ENCODE measurements around the gene UGP2. TPM values are rescaled to one million over a fixed set of nuclear protein-coding genes. Genes with fewer than 3 reads are reported as not detected.

UGP2 gene
- total RNA-seq, 5 donors from 2014 or later (not counting 1 experiment from before 2014, with no cell fraction given) = 67.4 to 103 (median 80.1) TPM

GRCh38 chr2:63853527-63854310 is 12.0 kb downstream of the UGP2 start:
- Mint-ChIP-seq H3K4me1 (peaks cover 81 to 91% (median 84%) of the 10 kb centered on the region in 3 donors), H3K9me3 (no peaks in the 10 kb centered on the region), H3K27ac (peak overlapping the region; percentile 91 to 97), H3K36me3 (peaks cover 22% of the 10 kb centered on the region), H3K4me3 (no peak overlapping the region), H3K27me3 (no peaks in the 10 kb centered on the region)
- Histone ChIP-seq H3K27ac (ENCODE audit: low read length) (peak overlapping the region; percentile 90), H3K36me3 (ENCODE audit: control insufficient read depth in 2 of 2, extremely low read depth in 1 of 2, insufficient read depth in 1 of 2, low read length in 1 of 2) (peaks cover 11 to 13% of the 10 kb centered on the region in 2 donors), H3K9me3 (no peaks in the 10 kb centered on the region), H3K4me1 (ENCODE audit: control insufficient read depth in 1 of 2, extremely low read depth in 1 of 2, insufficient read depth in 2 of 2, low read length in 2 of 2) (peaks cover 19 to 23% of the 10 kb centered on the region in 2 experiments), H3K27me3 (replicated peaks in 1 of 2; ENCODE audit: control insufficient read depth in 2 of 2, extremely low read depth in 1 of 2, insufficient read depth in 2 of 2, low read length in 1 of 2) (no peaks in the 10 kb centered on the region), H3K4me3 (ENCODE audit: control insufficient read depth in 1 of 2, extremely low read depth in 1 of 2, low read length in 1 of 2) (no peak overlapping the region)
- ATAC-seq (replicated peaks in 1 of 4) = no peak
- no peak for DNase-seq
- 100% methylated on average over 1 of the region's 4 CpGs for WGBS (ENCODE audit: insufficient coverage)
- ChIA-PET CTCF (interaction anchor here in 1 of 2 donors (0.5 to 1.3 kb wide), 4 partner anchors 8 to 628 kb away, joined by 3 to 6 read pairs (median 4); no protein-coding TSS in a partner anchor), POLR2A (interaction anchor here (0.6 to 1.3 kb wide), 4 partner anchors 9 to 25 kb away, joined by 3 to 8 read pairs (median 6); partner anchors contain the start of gene UGP2 (in 1 of the 2))

GRCh38 chr2:63855418-63856302 is 14.0 kb downstream of the UGP2 start:
- peaks cover 25% of the 10 kb centered on the region for H3K36me3 Mint-ChIP-seq
- DNase-seq = peak in 6 of 35 experiments; percentile 1 to 35 (median 13)
- H3K9me3 ChIP-seq = no peaks in the 10 kb centered on the region
- peaks cover 11 to 26% of the 10 kb centered on the region in 2 donors for H3K36me3 ChIP-seq (ENCODE audit: control insufficient read depth in 2 of 2, extremely low read depth in 1 of 2, insufficient read depth in 1 of 2, low read length in 1 of 2)
- H3K4me1 Mint-ChIP-seq = peaks cover 66 to 75% (median 67%) of the 10 kb centered on the region in 3 donors
- CTCF ChIA-PET = interaction anchor here (0.7 to 2.0 kb wide), 13 partner anchors 9 to 818 kb away, joined by 3 to 15 read pairs (median 3); partner anchors contain the start of genes MDH1 (in 1 of the 2), UGP2 (in 1 of the 2) and WDPCP (in 1 of the 2)
- no peaks in the 10 kb centered on the region for H3K27me3 ChIP-seq (replicated peaks in 1 of 2; ENCODE audit: control insufficient read depth in 2 of 2, extremely low read depth in 1 of 2, insufficient read depth in 2 of 2, low read length in 1 of 2)
- no peak for ATAC-seq (replicated peaks in 1 of 4)
- WGBS (ENCODE audit: insufficient coverage) = 95% methylated on average over 11 of the region's 14 CpGs
- H3K27ac ChIP-seq (ENCODE audit: low read length) = peak overlapping the region; percentile 90
- H3K27ac Mint-ChIP-seq = peak overlapping the region; percentile 93 to 97
- no peaks in the 10 kb centered on the region for H3K9me3 Mint-ChIP-seq
- peak overlapping the region in 1 of 2 donors; percentile 24 for H3K4me3 ChIP-seq (ENCODE audit: control insufficient read depth in 1 of 2, extremely low read depth in 1 of 2, low read length in 1 of 2)
- POLR2A ChIA-PET = interaction anchor here (1.1 to 1.4 kb wide), 3 partner anchors 11 to 14 kb away, joined by 4 to 14 read pairs (median 6); partner anchors contain the start of gene UGP2 (in 1 of the 2)
- peaks cover 19 to 21% of the 10 kb centered on the region in 2 experiments for H3K4me1 ChIP-seq (ENCODE audit: control insufficient read depth in 1 of 2, extremely low read depth in 1 of 2, insufficient read depth in 2 of 2, low read length in 2 of 2)
- H3K27me3 Mint-ChIP-seq = no peaks in the 10 kb centered on the region
- peak overlapping the region; percentile 56 to 66 (median 61) for H3K4me3 Mint-ChIP-seq

GRCh38 chr2:63856303-63856603 is 14.6 kb downstream of the UGP2 start:
- peaks cover 64 to 73% (median 65%) of the 10 kb centered on the region in 3 donors for H3K4me1 Mint-ChIP-seq

GRCh38 chr2:63858291-63858690 is 16.6 kb downstream of the UGP2 start:
- Histone ChIP-seq H3K27ac (ENCODE audit: low read length) (no peak overlapping the region), H3K4me3 (ENCODE audit: control insufficient read depth in 1 of 2, extremely low read depth in 1 of 2, low read length in 1 of 2) (no peak overlapping the region), H3K36me3 (ENCODE audit: control insufficient read depth in 2 of 2, extremely low read depth in 1 of 2, insufficient read depth in 1 of 2, low read length in 1 of 2) (peaks cover 11 to 34% of the 10 kb centered on the region in 2 donors), H3K4me1 (ENCODE audit: control insufficient read depth in 1 of 2, extremely low read depth in 1 of 2, insufficient read depth in 2 of 2, low read length in 2 of 2) (peaks cover 19% of the 10 kb centered on the region in 2 experiments), H3K9me3 (no peaks in the 10 kb centered on the region), H3K27me3 (replicated peaks in 1 of 2; ENCODE audit: control insufficient read depth in 2 of 2, extremely low read depth in 1 of 2, insufficient read depth in 2 of 2, low read length in 1 of 2) (no peaks in the 10 kb centered on the region)
- ATAC-seq (replicated peaks in 1 of 4) = no peak
- no peak for DNase-seq
- no CpG with 5 or more reads among the region's 2 CpGs for WGBS (ENCODE audit: insufficient coverage)
- ChIA-PET POLR2A (interaction anchor here in 1 of 2 donors (0.6 to 1.3 kb wide), 3 partner anchors 14 to 270 kb away, joined by 3 to 4 read pairs (median 4); partner anchors contain the start of genes UGP2 and WDPCP), CTCF (interaction anchor here (0.5 to 5.7 kb wide), 11 partner anchors 16 to 1865 kb away, joined by 3 to 67 read pairs (median 4); partner anchors contain the start of gene UGP2 (in 2 of the 2))
- no peak overlapping the region for H3K4me3 Mint-ChIP-seq
- H3K9me3 Mint-ChIP-seq = no peaks in the 10 kb centered on the region
- no peaks in the 10 kb centered on the region for H3K27me3 Mint-ChIP-seq
- H3K27ac Mint-ChIP-seq = peak overlapping the region in 1 of 2 donors; percentile 21
- H3K4me1 Mint-ChIP-seq = peaks cover 50 to 58% (median 50%) of the 10 kb centered on the region in 3 donors
- H3K36me3 Mint-ChIP-seq = peaks cover 27% of the 10 kb centered on the region

More at GRCh38 chr2:63856303-63856603, 14.6 kb downstream of the UGP2 start:
- Mint-ChIP-seq H3K4me3 (peak overlapping the region; percentile 56 to 66 (median 61)), H3K27me3 (no peaks in the 10 kb centered on the region), H3K27ac (peak overlapping the region; percentile 93 to 97), H3K9me3 (no peaks in the 10 kb centered on the region), H3K36me3 (peaks cover 25% of the 10 kb centered on the region)
- peak; percentile 88 to 90 (median 90) for ATAC-seq (replicated peaks in 1 of 4)
- H3K36me3 ChIP-seq (ENCODE audit: control insufficient read depth in 2 of 2, extremely low read depth in 1 of 2, insufficient read depth in 1 of 2, low read length in 1 of 2) = peaks cover 11 to 26% of the 10 kb centered on the region in 2 donors
- ChIA-PET CTCF (interaction anchor here (0.7 to 2.0 kb wide), 10 partner anchors 10 to 268 kb away, joined by 3 to 15 read pairs (median 3); partner anchors contain the start of genes MDH1 (in 1 of the 2), UGP2 (in 1 of the 2) and WDPCP (in 1 of the 2)), POLR2A (interaction anchor here (0.5 to 1.4 kb wide), 4 partner anchors 12 to 288 kb away, joined by 3 to 14 read pairs (median 4); partner anchors contain the start of gene UGP2 (in 1 of the 2))
- peaks cover 19 to 21% of the 10 kb centered on the region in 2 experiments for H3K4me1 ChIP-seq (ENCODE audit: control insufficient read depth in 1 of 2, extremely low read depth in 1 of 2, insufficient read depth in 2 of 2, low read length in 2 of 2)
- no peaks in the 10 kb centered on the region for H3K27me3 ChIP-seq (replicated peaks in 1 of 2; ENCODE audit: control insufficient read depth in 2 of 2, extremely low read depth in 1 of 2, insufficient read depth in 2 of 2, low read length in 1 of 2)
- peak overlapping the region; percentile 90 for H3K27ac ChIP-seq (ENCODE audit: low read length)
- no CpG with 5 or more reads among the region's 5 CpGs for WGBS (ENCODE audit: insufficient coverage)
- peak in 32 of 35 experiments; percentile 23 to 90 (median 69) for DNase-seq
- H3K4me3 ChIP-seq (ENCODE audit: control insufficient read depth in 1 of 2, extremely low read depth in 1 of 2, low read length in 1 of 2) = peak overlapping the region in 1 of 2 donors; percentile 24
- H3K9me3 ChIP-seq = no peaks in the 10 kb centered on the region

GRCh38 chr2:63861220-63861822 is 19.6 kb downstream of the UGP2 start:
- Mint-ChIP-seq H3K4me1 (peaks cover 27 to 47% (median 37%) of the 10 kb centered on the region in 3 donors), H3K4me3 (no peak overlapping the region), H3K36me3 (peaks cover 37% of the 10 kb centered on the region), H3K27ac (peak overlapping the region in 1 of 2 donors; percentile 22), H3K27me3 (no peaks in the 10 kb centered on the region), H3K9me3 (no peaks in the 10 kb centered on the region)
- no peak overlapping the region for H3K4me3 ChIP-seq (ENCODE audit: control insufficient read depth in 1 of 2, extremely low read depth in 1 of 2, low read length in 1 of 2)
- WGBS (ENCODE audit: insufficient coverage) = 31% methylated on average over 3 of the region's 6 CpGs
- H3K36me3 ChIP-seq (ENCODE audit: control insufficient read depth in 2 of 2, extremely low read depth in 1 of 2, insufficient read depth in 1 of 2, low read length in 1 of 2) = peaks cover 15 to 39% of the 10 kb centered on the region in 2 donors
- no peak overlapping the region for H3K27ac ChIP-seq (ENCODE audit: low read length)
- peak; percentile 18 to 84 (median 58) for DNase-seq
- peak; percentile 56 to 61 (median 58) for ATAC-seq (replicated peaks in 1 of 4)
- no peaks in the 10 kb centered on the region for H3K27me3 ChIP-seq (replicated peaks in 1 of 2; ENCODE audit: control insufficient read depth in 2 of 2, extremely low read depth in 1 of 2, insufficient read depth in 2 of 2, low read length in 1 of 2)
- CTCF ChIA-PET = interaction anchor here (0.6 to 5.7 kb wide), 42 partner anchors 9 to 1414 kb away, joined by 3 to 67 read pairs (median 5); partner anchors contain the start of genes MDH1 (in 1 of the 2), UGP2 (in 1 of the 2) and WDPCP (in 1 of the 2)
- peaks cover 5 to 15% of the 10 kb centered on the region in 2 experiments for H3K4me1 ChIP-seq (ENCODE audit: control insufficient read depth in 1 of 2, extremely low read depth in 1 of 2, insufficient read depth in 2 of 2, low read length in 2 of 2)
- H3K9me3 ChIP-seq = no peaks in the 10 kb centered on the region
- POLR2A ChIA-PET = interaction anchor here (0.6 to 0.7 kb wide), 6 partner anchors 20 to 1413 kb away, joined by 4 to 12 read pairs (median 5); no protein-coding TSS in a partner anchor
